Liver (tissue), 3 donors: ENCODE results near the gene MEP1B.

Experiments used
- CTCF ChIP-seq: fragments of 150-350 bp; IDR thresholded peaks from 2 replicates; pipeline ENCODE4 v1.5.1; 2017; ENCODE audit warnings: improper control_type of control experiment, low read depth, low read length; ENCODE audit not compliant: missing input control
- EGR1 ChIP-seq, 2 donors: IDR thresholded peaks; 2 replicates each; pipeline ENCODE4 v1.6.1; 2016 to 2018; ENCODE audit warnings: antibody characterized with exemption in 2 of 2, low read depth in 2 of 2
- FOXA1 ChIP-seq: IDR thresholded peaks from 2 replicates; pipeline ENCODE4 v1.6.1; 2016; ENCODE audit warnings: antibody characterized with exemption
- GABPA ChIP-seq, 2 donors: IDR thresholded peaks in 1 of 2; conservative IDR thresholded peaks in 1 of 2; 2 replicates each; pipeline ENCODE4 v1.6.1; 2016; ENCODE audit warnings: antibody characterized with exemption in 2 of 2, mild to moderate bottlenecking in 1 of 2, moderate library complexity in 1 of 2
- JUND ChIP-seq, 2 donors: IDR thresholded peaks; 2 replicates each; pipeline ENCODE4 v1.6.1; 2016; ENCODE audit warnings: antibody characterized with exemption in 2 of 2
- MAX ChIP-seq: IDR thresholded peaks from 2 replicates; pipeline ENCODE4 v1.6.1; 2016; ENCODE audit warnings: antibody characterized with exemption
- RAD21 ChIP-seq, 2 donors: IDR thresholded peaks; 2 replicates each; pipeline ENCODE4 v1.6.1; 2016; ENCODE audit warnings: antibody characterized with exemption in 2 of 2, mild to moderate bottlenecking in 2 of 2
- REST ChIP-seq: IDR thresholded peaks from 2 replicates; pipeline ENCODE4 v1.6.1; 2016; ENCODE audit warnings: antibody characterized with exemption, mild to moderate bottlenecking
- TAF1 ChIP-seq: conservative IDR thresholded peaks from 2 replicates; pipeline ENCODE4 v1.6.1; 2016; ENCODE audit warnings: antibody characterized with exemption, mild to moderate bottlenecking
- YY1 ChIP-seq: IDR thresholded peaks from 2 replicates; pipeline ENCODE4 v1.6.1; 2016; ENCODE audit warnings: antibody characterized with exemption, mild to moderate bottlenecking
- donor health status: healthy.
- donor health status: healthy.

GRCh38 chr18:32261003-32261402 lies 71.2 kb downstream of the MEP1B start:
- TF ChIP-seq CTCF (no peak), TAF1 (no peak), GABPA (IDR thresholded peaks at IDR 0.05 in 1 of 2, conservative IDR thresholded peaks at IDR 0.05 in 1 of 2) (no peak), MAX (no peak), REST (no peak), YY1 (no peak), RAD21 (IDR thresholded peaks at IDR 0.05) (peak in 1 of 2 donors; percentile 18), FOXA1 (no peak), JUND (IDR thresholded peaks at IDR 0.05) (no peak), EGR1 (IDR thresholded peaks at IDR 0.05; ENCODE audit: low read depth in 2 of 2) (no peak)
